HG03064 (cell line): ENCODE measurements around the gene PHF23.
"Not testable (repeated sequence)": the region's sequence is repeated elsewhere in the genome, so short reads cannot be mapped to it uniquely, and the experiment has no call there.

Experiments used
- ATAC-seq: cut with Tn5 transposase; IDR thresholded peaks from one replicate; pipeline ENCODE4 v1.9.1; 2021; ENCODE audit warnings: low read depth; ENCODE audit not compliant: unreplicated experiment

Gene PHF23

GRCh38 chr17:7259555-7259889 is 20.3 kb upstream of the PHF23 start:
- ATAC-seq: no peak

GRCh38 chr17:7258731-7259554 is 19.7 kb upstream of the PHF23 start:
- no peak for ATAC-seq

- no peak for ATAC-seq
Measured at GRCh38 chr17:7256766-7257456, 17.7 kb upstream of the PHF23 start.

- ATAC-seq: no peak
Measured at GRCh38 chr17:7254511-7254910, 15.3 kb upstream of the PHF23 start.

GRCh38 chr17:7253082-7253481 is 13.8 kb upstream of the PHF23 start:
- ATAC-seq: no peak

- ATAC-seq: peak; percentile 39
Measured at GRCh38 chr17:7252176-7253043, 13.2 kb upstream of the PHF23 start, which contains the start of gene ELP5. Gene ELP5 (plus strand): TSS chr17:7252215. CDS start chr17:7252551, 336 bp downstream.

GRCh38 chr17:7251661-7252175 is 12.5 kb upstream of the PHF23 start, which contains the start of gene CTDNEP1:
Gene CTDNEP1 (minus strand): TSS chr17:7251734. CDS start chr17:7251296, 438 bp downstream.
- ATAC-seq: peak; percentile 82

- no peak for ATAC-seq
Measured at GRCh38 chr17:7250695-7251627, 11.7 kb upstream of the PHF23 start.

- ATAC-seq: no peak
Measured at GRCh38 chr17:7249830-7250229, 10.6 kb upstream of the PHF23 start.

GRCh38 chr17:7249214-7249613 is 10.0 kb upstream of the PHF23 start:
- ATAC-seq: no peak

- no peak for ATAC-seq
Measured at GRCh38 chr17:7248796-7249195, 9.5 kb upstream of the PHF23 start.

- no peak for ATAC-seq
Measured at GRCh38 chr17:7246779-7247178, 7.5 kb upstream of the PHF23 start.

- ATAC-seq: not testable (repeated sequence)
Measured at GRCh38 chr17:7243838-7244237, 4.6 kb upstream of the PHF23 start.

GRCh38 chr17:7243453-7243729 is 4.1 kb upstream of the PHF23 start:
- no peak for ATAC-seq

GRCh38 chr17:7242717-7243452 is 3.6 kb upstream of the PHF23 start:
- no peak for ATAC-seq

- no peak for ATAC-seq
Measured at GRCh38 chr17:7241783-7242716, 2.8 kb upstream of the PHF23 start, which contains the start of gene GABARAP. Gene GABARAP (minus strand): TSS chr17:7242449. CDS start chr17:7242330, 119 bp downstream.

- ATAC-seq: no peak
Measured at GRCh38 chr17:7241090-7241733, 2.0 kb upstream of the PHF23 start.

GRCh38 chr17:7240375-7240774 is 1.1 kb upstream of the PHF23 start:
- no peak for ATAC-seq
